Measurements from ENCODE around the gene OR10H1. TPM values are rescaled to one million over a fixed set of nuclear protein-coding genes. Genes with fewer than 3 reads are reported as not detected.
A peak's percentile ranks its signal among the peaks of the same experiment; 100 is the strongest.

Gene OR10H1
- total RNA-seq, 3 donors from 2014 or later, result 0.06 to 0.07 (median 0.06) TPM

- intact Hi-C loops (cut with DNase I, micrococcal nuclease), result no loop called here
- TF ChIP-seq CTCF (IDR thresholded peaks at IDR 0.05), result no peak
- H3K36me3 ChIP-seq (ENCODE audit: low read depth), result no peaks in the 10 kb centered on the region
- ATAC-seq (no peak), DNase-seq (no peak)
- H3K9me3 ChIP-seq, result no peaks in the 10 kb centered on the region
- H3K4me3 ChIP-seq, result no peak overlapping the region
- H3K4me1 ChIP-seq (ENCODE audit: low read depth), result peaks cover 9% of the 10 kb centered on the region
Measured at GRCh38 chr19:15782211-15782610, 33.3 kb downstream of the OR10H1 start.

GRCh38 chr19:15781661-15782060 lies 33.8 kb downstream of the OR10H1 start:
- Histone ChIP-seq H3K4me3 (no peak overlapping the region), H3K9me3 (no peaks in the 10 kb centered on the region), H3K36me3 (ENCODE audit: low read depth) (no peaks in the 10 kb centered on the region), H3K4me1 (ENCODE audit: low read depth) (peaks cover 9% of the 10 kb centered on the region)
- intact Hi-C loops (cut with DNase I, micrococcal nuclease), result no loop called here
- no peak for DNase-seq
- no peak for ATAC-seq
- TF ChIP-seq CTCF (IDR thresholded peaks at IDR 0.05), result no peak

- peaks cover 9% of the 10 kb centered on the region for H3K4me1 ChIP-seq (ENCODE audit: low read depth)
- peak; percentile 72 for ATAC-seq
- intact Hi-C loops (cut with DNase I, micrococcal nuclease), result no loop called here
Measured at GRCh38 chr19:15780610-15781418, 34.6 kb downstream of the OR10H1 start.

GRCh38 chr19:15779756-15780476 lies 35.5 kb downstream of the OR10H1 start:
- Histone ChIP-seq H3K9me3 (no peaks in the 10 kb centered on the region), H3K4me3 (no peak overlapping the region), H3K36me3 (ENCODE audit: low read depth) (no peaks in the 10 kb centered on the region), H3K4me1 (ENCODE audit: low read depth) (peaks cover 9% of the 10 kb centered on the region)
- no peak for TF ChIP-seq CTCF (IDR thresholded peaks at IDR 0.05)
- peak; percentile 56 to 70 (median 63) for DNase-seq
- peak; percentile 67 for ATAC-seq
- intact Hi-C loops (cut with DNase I, micrococcal nuclease), result no loop called here

More at GRCh38 chr19:15780610-15781418, 34.6 kb downstream of the OR10H1 start:
- DNase-seq, result peak in 2 of 3 donors; percentile 50 to 65
- Histone ChIP-seq H3K36me3 (ENCODE audit: low read depth) (no peaks in the 10 kb centered on the region), H3K4me3 (no peak overlapping the region), H3K9me3 (no peaks in the 10 kb centered on the region)
- no peak for TF ChIP-seq CTCF (IDR thresholded peaks at IDR 0.05)

GRCh38 chr19:15776991-15777970 lies 38.2 kb downstream of the OR10H1 start:
- Histone ChIP-seq H3K36me3 (ENCODE audit: low read depth) (no peaks in the 10 kb centered on the region), H3K9me3 (no peaks in the 10 kb centered on the region), H3K4me1 (ENCODE audit: low read depth) (peaks cover 9% of the 10 kb centered on the region), H3K4me3 (no peak overlapping the region)
- DNase-seq (no peak), ATAC-seq (peak; percentile 56)
- intact Hi-C loops (cut with DNase I, micrococcal nuclease), result no loop called here
- TF ChIP-seq CTCF (IDR thresholded peaks at IDR 0.05), result no peak
